HFFc6 (cell line): ENCODE measurements around the gene HACD2. TPM values are rescaled to one million over a fixed set of nuclear protein-coding genes. Genes with fewer than 3 reads are reported as not detected.

Source experiments
- DNase-seq: peaks from one replicate; pipeline ENCODE4 v3.0.0-alpha.2; 2018
- H3K27ac Mint-ChIP-seq: 2 replicates; pipeline ENCODE4 v1.8.0; 2020; ENCODE audit warnings: mild to moderate bottlenecking, mixed read lengths
- H3K27me3 Mint-ChIP-seq: 2 replicates; pipeline ENCODE4 v1.8.0; 2021; ENCODE audit warnings: mild to moderate bottlenecking, moderate library complexity, mixed read lengths; ENCODE audit not compliant: insufficient read depth
- H3K36me3 Mint-ChIP-seq: 2 replicates; pipeline ENCODE4 v1.8.0; 2021; ENCODE audit warnings: low read depth, mixed read lengths
- H3K4me1 Mint-ChIP-seq: 2 replicates; pipeline ENCODE4 v1.8.0; 2020; ENCODE audit warnings: low read depth, mixed read lengths
- H3K4me3 Mint-ChIP-seq: 2 replicates; pipeline ENCODE4 v1.8.0; 2020; ENCODE audit warnings: mild to moderate bottlenecking, moderate library complexity, mixed read lengths
- H3K9me3 Mint-ChIP-seq: 2 replicates; pipeline ENCODE4 v1.8.0; 2020; ENCODE audit warnings: mild to moderate bottlenecking, mixed read lengths
- CTCF ChIP-seq: fragments of 200-600 bp; sonication (generic); IDR thresholded peaks from 2 replicates; pipeline ENCODE4 v1.5.0; 2021; ENCODE audit warnings: antibody characterized with exemption, mild to moderate bottlenecking
- total RNA-seq, 6 experiments: library from RNA; stranded (reverse); fragmentation: NEBNext Ultra II Directional; extraction: Animal tissue kit (Norgen Biotek cat#: 25700); gene quantifications; 2 replicates in 1 of 6; 3 replicates in 5 of 6; pipeline ENCODE4 v1.2.3, GENCODE V29; 2021

HACD2 gene
- total RNA-seq, 6 experiments from 2014 or later: 56.6 to 85.7 (median 75.7) TPM

- peak; percentile 94 for TF ChIP-seq CTCF
- peak; percentile 41 for DNase-seq
- H3K4me3 Mint-ChIP-seq: no peak overlapping the region
- H3K9me3 Mint-ChIP-seq: peaks cover 5% of the 10 kb centered on the region
- peaks cover 28% of the 10 kb centered on the region for H3K36me3 Mint-ChIP-seq
- no peaks in the 10 kb centered on the region; the same call in 1 of the 2 replicates for H3K27me3 Mint-ChIP-seq
- peaks cover 16% of the 10 kb centered on the region for H3K4me1 Mint-ChIP-seq
- no peak overlapping the region for H3K27ac Mint-ChIP-seq
These were observed 25.6 kb downstream of the HACD2 start for GRCh38 chr3:123559040-123559861.

DNA sequence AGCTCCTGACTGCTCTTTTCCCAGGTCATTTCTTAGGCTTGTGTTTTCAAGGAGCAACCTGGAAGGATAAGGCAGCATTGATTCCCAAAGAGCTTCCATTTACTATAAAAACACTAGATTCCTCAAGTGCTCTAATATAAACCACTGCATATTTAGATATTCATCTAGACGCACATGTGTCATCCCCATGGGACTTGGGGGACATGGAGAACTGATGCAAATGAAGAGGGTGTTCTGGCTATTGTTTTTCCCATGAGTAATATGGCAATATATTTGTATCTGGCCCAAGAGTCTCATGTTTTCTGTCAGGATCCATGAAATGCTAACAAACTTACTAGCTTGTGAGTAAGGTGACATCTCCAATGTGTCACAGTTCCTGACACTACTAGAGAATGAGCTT lies 31.3 kb downstream of the HACD2 start:
- Mint-ChIP-seq H3K36me3 (peaks cover 59% of the 10 kb centered on the region), H3K27ac (no peak overlapping the region), H3K4me3 (no peak overlapping the region), H3K27me3 (no peaks in the 10 kb centered on the region; the same call in 1 of the 2 replicates), H3K4me1 (peaks cover 10% of the 10 kb centered on the region), H3K9me3 (peaks cover 9% of the 10 kb centered on the region)
- TF ChIP-seq CTCF: no peak
- DNase-seq: no peak

GRCh38 chr3:123552768-123553167 lies 32.1 kb downstream of the HACD2 start:
- Mint-ChIP-seq H3K4me1 (peaks cover 10% of the 10 kb centered on the region), H3K27ac (no peak overlapping the region), H3K4me3 (no peak overlapping the region), H3K36me3 (peaks cover 62% of the 10 kb centered on the region), H3K27me3 (no peaks in the 10 kb centered on the region; the same call in 1 of the 2 replicates), H3K9me3 (peaks cover 9% of the 10 kb centered on the region)
- no peak for TF ChIP-seq CTCF
- no peak for DNase-seq

GRCh38 chr3:123552095-123552714 lies 32.6 kb downstream of the HACD2 start:
- DNase-seq: peak; percentile 15
- peaks cover 15% of the 10 kb centered on the region for H3K4me1 Mint-ChIP-seq
- H3K9me3 Mint-ChIP-seq: peaks cover 9% of the 10 kb centered on the region
- peaks cover 59% of the 10 kb centered on the region for H3K36me3 Mint-ChIP-seq
- H3K27me3 Mint-ChIP-seq: no peaks in the 10 kb centered on the region; the same call in 1 of the 2 replicates
- no peak overlapping the region; the same call in 1 of the 2 replicates for H3K4me3 Mint-ChIP-seq
- H3K27ac Mint-ChIP-seq: no peak overlapping the region; the same call in 1 of the 2 replicates
- TF ChIP-seq CTCF: peak; percentile 77

DNA sequence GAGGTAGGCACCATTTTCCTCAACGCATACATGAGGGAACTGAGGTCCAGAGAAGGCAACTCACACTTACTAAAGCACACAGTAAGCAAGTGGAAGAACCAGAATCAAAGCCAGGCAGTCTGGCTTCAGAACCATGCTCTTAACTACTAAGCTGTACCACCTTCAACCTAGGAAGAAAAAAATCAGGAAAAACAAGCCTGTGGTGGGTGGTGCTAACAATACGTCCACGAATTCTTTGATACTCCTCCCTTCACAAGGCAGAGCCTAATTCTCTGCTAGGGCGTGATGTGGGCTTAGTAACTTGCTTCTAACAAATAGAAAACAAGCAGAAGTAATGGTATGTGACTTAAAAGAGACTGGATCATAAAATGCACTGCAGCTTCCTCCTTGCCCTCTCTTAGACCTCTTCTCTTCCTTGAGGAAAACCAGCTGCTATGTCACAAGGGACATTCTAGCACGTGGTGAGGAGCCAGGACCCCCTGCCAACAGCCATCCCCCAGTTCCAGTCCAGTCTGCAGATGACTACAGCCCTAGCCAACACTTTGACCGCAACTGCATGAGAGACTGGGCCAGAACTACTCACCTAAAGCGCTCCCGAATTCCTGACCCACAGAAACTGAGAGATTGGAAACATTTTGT lies 36.9 kb downstream of the HACD2 start:
- no peaks in the 10 kb centered on the region; the same call in none of the 2 replicates for H3K27me3 Mint-ChIP-seq
- TF ChIP-seq CTCF: no peak
- no peak for DNase-seq
- H3K36me3 Mint-ChIP-seq: peaks cover 33% of the 10 kb centered on the region
- no peak overlapping the region for H3K27ac Mint-ChIP-seq
- H3K4me3 Mint-ChIP-seq: no peak overlapping the region
- peaks cover 2% of the 10 kb centered on the region; the same call in 1 of the 2 replicates for H3K9me3 Mint-ChIP-seq
- H3K4me1 Mint-ChIP-seq: peaks cover 32% of the 10 kb centered on the region
